Retinal pigment epithelial cell (primary cell): ENCODE results near the gene TMEM225.

Experiments used
- DNase-seq: peaks from one replicate; pipeline ENCODE4 v3.0.0-alpha.2; 2010; ENCODE audit warnings: low read depth
- H3K4me3 ChIP-seq: 2 replicates; pipeline ENCODE4 v1.5.1; 2011; ENCODE audit warnings: mild to moderate bottlenecking, low read length, control low read depth, moderate library complexity
- CTCF ChIP-seq: conservative IDR thresholded peaks from 2 replicates; pipeline ENCODE4 v1.5.1; 2011; ENCODE audit warnings: low read depth, low read length, control low read depth, inconsistent platforms

Gene TMEM225

GRCh38 chr11:123852321-123852720, 33.1 kb downstream of the TMEM225 start:
- DNase-seq, result no peak
- H3K4me3 ChIP-seq, result no peak overlapping the region
- TF ChIP-seq CTCF, result no peak

DNA sequence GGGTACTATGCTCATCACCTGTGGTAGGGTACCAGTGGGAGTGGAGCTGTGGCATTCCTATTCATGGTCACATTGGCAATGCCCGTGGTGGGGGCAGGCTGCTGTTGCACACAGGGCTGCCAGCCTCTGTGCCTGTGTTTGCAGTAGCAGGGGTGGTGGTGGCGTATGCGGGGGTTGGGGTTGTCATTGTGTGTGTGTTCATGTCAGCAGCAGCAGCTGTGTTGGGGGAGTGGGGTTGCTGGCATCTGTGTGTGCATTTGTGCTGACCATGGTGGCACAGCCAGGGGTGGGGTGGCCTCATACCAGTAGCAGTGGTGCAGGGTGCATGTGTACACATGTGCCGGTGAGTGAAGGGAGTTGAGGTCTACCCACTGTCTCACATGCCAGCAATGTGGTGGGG, 34.4 kb downstream of the TMEM225 start:
- DNase-seq, result no peak
- no peak overlapping the region for H3K4me3 ChIP-seq
- TF ChIP-seq CTCF, result no peak

GRCh38 chr11:123841174-123841573, 44.3 kb downstream of the TMEM225 start:
- no peak overlapping the region for H3K4me3 ChIP-seq
- DNase-seq, result no peak
- TF ChIP-seq CTCF, result no peak

DNA sequence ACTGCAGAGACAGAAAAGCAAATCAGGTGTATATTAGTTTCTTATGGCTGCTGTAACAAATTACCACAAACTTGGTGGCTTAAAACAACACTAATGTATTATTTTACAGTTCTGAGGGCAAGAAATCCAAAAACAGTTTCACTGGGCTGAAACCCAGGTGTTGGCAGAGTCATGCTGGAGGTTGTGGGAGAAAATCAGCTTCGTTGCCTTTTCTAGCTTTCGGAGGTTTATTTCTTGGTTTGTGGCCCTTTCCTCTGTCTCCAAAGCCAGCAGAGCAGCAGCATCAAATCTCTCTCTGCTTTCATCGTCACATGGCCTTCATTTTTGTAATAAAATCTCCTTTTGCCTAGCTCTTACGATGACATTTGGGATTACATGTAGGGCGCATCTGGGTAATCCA, 46.3 kb downstream of the TMEM225 start:
- no peak for DNase-seq
- TF ChIP-seq CTCF, result no peak
- H3K4me3 ChIP-seq, result no peak overlapping the region

DNA sequence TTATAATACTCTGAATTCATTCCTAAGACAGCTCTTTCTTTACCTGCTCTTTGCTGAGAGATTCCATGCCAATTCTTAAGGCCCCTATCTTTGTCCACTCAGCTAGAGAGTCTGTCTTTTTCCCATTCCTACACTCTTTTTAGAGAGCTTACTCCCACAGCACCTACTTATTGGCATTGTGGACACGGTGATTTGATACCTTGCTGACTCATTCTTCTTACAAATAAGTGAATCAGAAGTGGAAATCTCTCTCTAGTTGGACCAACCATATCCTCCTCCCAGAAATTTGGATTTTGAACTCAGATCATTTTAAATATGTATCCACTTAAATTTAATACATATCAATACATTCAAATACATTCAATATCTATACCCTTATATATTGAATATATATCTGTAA, 46.8 kb downstream of the TMEM225 start:
- DNase-seq, result no peak
- no peak for TF ChIP-seq CTCF
- H3K4me3 ChIP-seq, result no peak overlapping the region

DNA sequence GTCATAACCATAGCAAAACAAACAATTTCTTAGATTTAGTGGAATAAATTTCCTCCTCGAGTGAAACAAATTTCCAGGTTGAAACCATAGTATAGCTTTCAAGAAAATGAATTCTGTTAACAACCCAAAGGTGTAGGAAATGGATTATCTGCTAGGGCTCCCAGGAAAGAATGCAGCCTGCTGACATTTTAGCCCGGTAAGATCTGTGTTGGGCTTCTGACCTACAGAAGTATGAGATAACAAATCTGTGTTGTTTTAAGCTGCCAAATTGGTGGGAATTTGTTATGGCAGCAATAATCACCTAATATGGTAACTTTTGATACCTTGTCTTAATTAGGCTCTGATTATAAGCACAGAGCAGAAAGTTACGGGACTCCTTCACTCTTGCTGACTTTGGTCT, 47.3 kb downstream of the TMEM225 start:
- no peak overlapping the region for H3K4me3 ChIP-seq
- DNase-seq, result no peak
- TF ChIP-seq CTCF, result no peak

DNA sequence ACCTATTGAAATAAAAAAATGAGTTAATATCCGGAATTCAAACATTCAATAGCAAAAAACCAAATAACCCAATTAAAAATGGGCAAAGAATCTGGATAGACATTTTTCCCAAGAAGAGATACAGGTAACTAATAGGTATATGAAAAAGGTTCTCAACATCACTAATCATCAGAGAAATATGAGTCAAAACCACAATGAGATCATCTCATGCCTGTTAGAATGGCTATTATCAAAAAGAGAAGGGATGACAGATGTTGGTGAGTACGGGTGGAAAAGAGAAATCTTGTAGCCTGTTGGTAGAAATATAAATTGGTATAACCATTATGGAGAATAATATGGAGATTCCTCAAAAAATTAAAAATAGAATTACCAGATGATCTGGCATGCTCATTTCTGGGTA, 52.4 kb downstream of the TMEM225 start:
- no peak for DNase-seq
- TF ChIP-seq CTCF, result no peak
- H3K4me3 ChIP-seq, result no peak overlapping the region
